Liver (tissue), 3 donors: ENCODE measurements around the gene NRROS.

Experiments used
- CTCF ChIP-seq: fragments of 150-350 bp; IDR thresholded peaks from 2 replicates; pipeline ENCODE4 v1.5.1; 2017; ENCODE audit warnings: improper control_type of control experiment, low read depth, low read length; ENCODE audit not compliant: missing input control
- FOXA1 ChIP-seq: IDR thresholded peaks from 2 replicates; pipeline ENCODE4 v1.6.1; 2016; ENCODE audit warnings: antibody characterized with exemption
- HNF4A ChIP-seq, 2 donors: conservative IDR thresholded peaks; 2 replicates each; pipeline ENCODE4 v1.6.1; 2016; ENCODE audit warnings: antibody characterized with exemption in 2 of 2, mild to moderate bottlenecking in 2 of 2
- JUND ChIP-seq, 2 donors: IDR thresholded peaks; 2 replicates each; pipeline ENCODE4 v1.6.1; 2016; ENCODE audit warnings: antibody characterized with exemption in 2 of 2
- RAD21 ChIP-seq, 2 donors: IDR thresholded peaks; 2 replicates each; pipeline ENCODE4 v1.6.1; 2016; ENCODE audit warnings: antibody characterized with exemption in 2 of 2, mild to moderate bottlenecking in 2 of 2
- RXRA ChIP-seq, 2 donors: IDR thresholded peaks; 2 replicates each; pipeline ENCODE4 v1.6.1; 2017 to 2018; ENCODE audit warnings: antibody characterized with exemption in 2 of 2, mild to moderate bottlenecking in 1 of 2
- SP1 ChIP-seq: IDR thresholded peaks from 2 replicates; pipeline ENCODE4 v1.6.1; 2018; ENCODE audit warnings: antibody characterized with exemption, mild to moderate bottlenecking
- TAF1 ChIP-seq: conservative IDR thresholded peaks from 2 replicates; pipeline ENCODE4 v1.6.1; 2016; ENCODE audit warnings: antibody characterized with exemption, mild to moderate bottlenecking
- YY1 ChIP-seq: IDR thresholded peaks from 2 replicates; pipeline ENCODE4 v1.6.1; 2016; ENCODE audit warnings: antibody characterized with exemption, mild to moderate bottlenecking
- TF ChIP-seq, protein P1 (sequence below): IDR thresholded peaks from 2 replicates; pipeline ENCODE4 v1.6.1; 2016; ENCODE audit warnings: antibody characterized with exemption
- donor health status: healthy.
- donor health status: healthy.

DNA sequence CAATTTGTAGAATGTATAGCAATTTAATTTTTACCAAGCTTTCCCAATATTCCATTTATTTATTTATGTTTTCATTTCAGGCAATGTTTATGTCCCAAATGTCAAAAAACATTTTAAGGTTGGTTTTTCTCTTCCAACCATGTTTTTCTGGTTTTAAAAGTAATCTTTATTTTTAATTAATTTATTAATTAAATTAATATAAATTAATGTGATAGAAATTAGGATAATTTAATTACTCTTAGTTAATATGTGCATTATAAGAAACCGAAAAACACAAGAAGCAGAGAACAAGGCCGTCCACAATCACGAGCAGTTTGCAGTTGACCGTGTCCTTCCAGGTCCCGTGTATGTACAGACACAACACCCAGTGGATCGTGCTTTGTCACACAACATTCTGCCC is 36.8 kb upstream of the NRROS start:
- no peak for TF ChIP-seq RAD21 (IDR thresholded peaks at IDR 0.05)
- TF ChIP-seq CTCF = no peak
- TF ChIP-seq, protein P1, sequence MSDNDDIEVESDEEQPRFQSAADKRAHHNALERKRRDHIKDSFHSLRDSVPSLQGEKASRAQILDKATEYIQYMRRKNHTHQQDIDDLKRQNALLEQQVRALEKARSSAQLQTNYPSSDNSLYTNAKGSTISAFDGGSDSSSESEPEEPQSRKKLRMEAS = no peak
- TF ChIP-seq TAF1 = no peak
- no peak for TF ChIP-seq FOXA1
- TF ChIP-seq HNF4A (conservative IDR thresholded peaks at IDR 0.05) = no peak
- TF ChIP-seq RXRA (IDR thresholded peaks at IDR 0.05) = no peak
- TF ChIP-seq SP1 = no peak
- no peak for TF ChIP-seq YY1
- TF ChIP-seq JUND (IDR thresholded peaks at IDR 0.05) = no peak
